A172 (cell line): ENCODE data around the gene TGFBR2. TPM values are rescaled to one million over a fixed set of nuclear protein-coding genes. Genes with fewer than 3 reads are reported as not detected.

Experiments
- DNase-seq: peaks from one replicate; pipeline ENCODE4 v3.0.0-alpha.2; 2015; ENCODE audit warnings: low spot score
- total RNA-seq: library from RNA; depleted of rRNA; stranded (reverse); fragments of >200 nt; shearing (Covaris generic); gene quantifications from 2 replicates; pipeline ENCODE4 v1.2.3, GENCODE V29; 2014

The TGFBR2 gene
- total RNA-seq, 1 experiment from 2014 or later, result 16.9 TPM

- DNase-seq, result no peak
Observed at GRCh38 chr3:30719536-30719935, 113.1 kb downstream of the TGFBR2 start.

- peak; percentile 89 for DNase-seq
Observed at GRCh38 chr3:30720586-30721313, 114.3 kb downstream of the TGFBR2 start.

- no peak for DNase-seq
Observed at GRCh38 chr3:30721314-30721634, 114.9 kb downstream of the TGFBR2 start.

GRCh38 chr3:30723211-30723610, 116.8 kb downstream of the TGFBR2 start:
- no peak for DNase-seq

- no peak for DNase-seq
Observed at GRCh38 chr3:30724863-30725262, 118.5 kb downstream of the TGFBR2 start.

GRCh38 chr3:30728143-30728542, 121.7 kb downstream of the TGFBR2 start:
- DNase-seq, result no peak

GRCh38 chr3:30729512-30729911, 123.1 kb downstream of the TGFBR2 start:
- DNase-seq, result no peak

- no peak for DNase-seq
Observed at GRCh38 chr3:30729936-30730335, 123.5 kb downstream of the TGFBR2 start.

GRCh38 chr3:30730967-30731366, 124.6 kb downstream of the TGFBR2 start:
- no peak for DNase-seq

GRCh38 chr3:30733209-30733608, 126.8 kb downstream of the TGFBR2 start:
- DNase-seq, result no peak

- DNase-seq, result no peak
Observed at GRCh38 chr3:30733696-30734095, 127.3 kb downstream of the TGFBR2 start.

GRCh38 chr3:30737743-30738499, 131.5 kb downstream of the TGFBR2 start:
- DNase-seq, result no peak

- DNase-seq, result no peak
Observed at GRCh38 chr3:30738605-30739004, 132.2 kb downstream of the TGFBR2 start.

- DNase-seq, result no peak
Observed at GRCh38 chr3:30741889-30742288, 135.5 kb downstream of the TGFBR2 start.

GRCh38 chr3:30742796-30743619, 136.6 kb downstream of the TGFBR2 start:
- no peak for DNase-seq
